Activated CD4-positive, CD25-positive, alpha-beta regulatory T cell treated with anti-CD3 and anti-CD28 coated beads, Interleukin-2, amount 50 U/mL, for 16 hours (primary cell): ENCODE measurements around the gene SNX8.

Experiments
- DNase-seq: peaks from one replicate; pipeline ENCODE4 v3.0.0-alpha.2; 2020; ENCODE audit warnings: low read depth, low spot score

The SNX8 gene

GRCh38 chr7:2223321-2223720 lies 90.9 kb downstream of the SNX8 start:
- no peak for DNase-seq

DNA sequence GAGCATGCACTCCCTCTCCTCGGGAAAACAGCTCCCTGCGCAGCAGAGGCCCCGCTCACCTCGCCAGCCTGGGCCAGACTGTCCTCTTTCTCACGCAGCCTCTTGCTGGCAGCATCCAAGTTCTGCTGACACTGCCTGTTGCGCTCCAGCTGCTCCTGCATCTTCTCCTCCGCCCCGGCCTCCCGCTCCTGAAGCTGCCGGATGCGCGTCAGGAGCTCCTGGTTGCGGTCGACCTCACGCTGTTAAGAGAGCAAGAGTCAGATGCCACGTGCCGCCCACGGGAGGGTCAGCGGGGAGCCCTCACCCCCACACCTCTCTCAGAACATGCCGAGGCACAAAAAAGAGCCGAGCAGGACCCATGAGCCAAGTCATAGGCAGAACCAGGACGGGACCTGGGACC lies 91.7 kb downstream of the SNX8 start:
- DNase-seq, result no peak

GRCh38 chr7:2220954-2221353 lies 93.3 kb downstream of the SNX8 start:
- no peak for DNase-seq

DNA sequence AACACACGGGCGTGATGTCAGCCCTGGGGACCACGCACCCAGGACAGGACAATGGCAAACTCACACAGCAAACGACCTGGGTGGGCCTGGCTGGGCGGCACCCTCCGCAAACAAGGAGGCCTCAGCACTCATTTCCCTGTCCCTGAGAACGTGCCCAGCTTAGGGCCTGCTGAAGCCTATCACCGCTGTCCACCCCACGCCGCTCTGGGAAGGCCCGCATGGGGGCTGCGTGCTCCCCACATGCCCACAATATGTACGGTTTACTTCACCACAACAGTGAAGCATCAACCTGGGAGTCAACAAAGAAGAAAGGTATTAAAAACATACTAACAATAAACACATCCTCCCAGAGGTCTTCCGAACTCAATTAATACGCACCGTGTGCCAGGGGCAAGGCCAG lies 93.7 kb downstream of the SNX8 start:
- no peak for DNase-seq

- DNase-seq, result no peak
Observed at GRCh38 chr7:2220030-2220429, 94.2 kb downstream of the SNX8 start.

GRCh38 chr7:2219606-2220005 lies 94.6 kb downstream of the SNX8 start:
- no peak for DNase-seq

GRCh38 chr7:2219136-2219535 lies 95.1 kb downstream of the SNX8 start:
- DNase-seq, result no peak

GRCh38 chr7:2218444-2218785 lies 95.8 kb downstream of the SNX8 start:
- DNase-seq, result no peak

DNA sequence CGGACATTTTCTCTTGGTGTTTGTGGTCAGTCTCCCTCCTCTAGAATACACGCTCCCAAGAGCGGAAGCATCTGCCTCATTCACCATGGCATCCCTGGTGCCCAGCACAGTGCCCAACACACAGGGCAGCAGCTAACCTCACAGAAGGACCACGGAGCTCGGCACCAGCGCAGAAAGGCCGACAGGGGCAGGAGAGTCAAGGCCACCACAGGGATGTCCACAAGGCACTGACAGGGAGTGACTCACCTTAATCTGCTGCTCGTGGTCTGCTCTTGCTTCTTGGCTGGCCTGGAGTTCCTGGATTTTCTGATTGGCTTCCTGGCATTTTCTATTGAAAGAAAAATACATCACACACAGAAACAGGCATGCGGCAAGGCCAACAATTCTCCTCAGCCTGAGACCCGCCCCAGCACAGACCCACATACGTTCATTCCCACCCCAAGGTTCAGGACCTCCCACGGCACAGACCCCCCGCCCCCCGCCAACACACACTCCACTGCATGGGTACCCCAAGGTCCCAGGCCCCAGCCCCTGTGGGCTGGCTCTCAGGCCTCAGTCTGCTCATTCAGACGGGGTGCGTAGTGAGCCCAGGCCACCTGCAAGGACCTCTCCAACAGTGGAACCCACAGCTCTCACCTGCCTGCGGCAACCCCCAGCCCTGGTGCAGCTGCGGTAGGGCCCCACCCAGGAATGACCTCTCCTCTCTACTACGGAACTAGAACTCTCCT lies 96.4 kb downstream of the SNX8 start:
- DNase-seq, result no peak

- no peak for DNase-seq
Observed at GRCh38 chr7:2217206-2217605, 97.0 kb downstream of the SNX8 start.

DNA sequence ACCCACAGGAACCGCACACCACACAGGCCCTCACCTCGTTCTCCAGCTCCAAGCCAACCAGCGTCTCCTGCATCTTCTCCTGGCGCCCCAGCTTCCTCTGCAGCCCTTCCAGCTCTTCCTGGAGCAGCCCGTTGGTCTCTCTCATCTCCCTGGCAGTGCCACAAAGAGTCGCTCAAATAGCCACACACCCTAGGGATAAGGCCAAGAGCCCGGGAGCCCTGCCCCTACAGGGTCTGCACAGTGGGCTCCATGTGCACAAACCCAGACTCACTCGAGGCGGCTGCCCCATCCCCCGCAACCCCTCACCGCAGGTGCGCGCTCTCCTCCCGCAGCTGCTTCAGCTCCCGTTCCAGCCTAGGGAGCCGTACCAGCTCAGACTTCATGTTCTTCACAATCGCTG lies 98.4 kb downstream of the SNX8 start:
- DNase-seq, result no peak

GRCh38 chr7:2214636-2215035 lies 99.6 kb downstream of the SNX8 start:
- no peak for DNase-seq

GRCh38 chr7:2213551-2214215 lies 100.6 kb downstream of the SNX8 start:
- no peak for DNase-seq

DNA sequence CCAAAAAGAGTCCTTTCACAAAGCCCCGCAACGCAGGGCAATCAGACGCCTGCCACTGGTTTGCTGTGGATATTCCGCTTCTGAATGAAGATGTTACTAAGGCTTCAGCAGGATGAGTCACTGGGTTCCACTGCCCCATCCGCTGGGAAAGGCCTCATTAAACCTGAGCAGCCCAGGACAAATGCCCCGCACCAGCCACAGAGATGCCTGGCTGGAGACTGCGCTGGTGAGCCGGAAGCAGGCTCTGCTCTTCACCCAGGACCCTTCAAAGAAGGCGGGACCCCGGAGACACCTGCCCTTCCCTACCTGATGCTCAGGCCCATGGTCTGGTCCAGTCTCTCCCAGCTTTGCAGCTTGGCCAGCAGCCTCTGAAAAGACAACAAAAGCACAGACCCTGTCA lies 101.3 kb downstream of the SNX8 start:
- no peak for DNase-seq

DNA sequence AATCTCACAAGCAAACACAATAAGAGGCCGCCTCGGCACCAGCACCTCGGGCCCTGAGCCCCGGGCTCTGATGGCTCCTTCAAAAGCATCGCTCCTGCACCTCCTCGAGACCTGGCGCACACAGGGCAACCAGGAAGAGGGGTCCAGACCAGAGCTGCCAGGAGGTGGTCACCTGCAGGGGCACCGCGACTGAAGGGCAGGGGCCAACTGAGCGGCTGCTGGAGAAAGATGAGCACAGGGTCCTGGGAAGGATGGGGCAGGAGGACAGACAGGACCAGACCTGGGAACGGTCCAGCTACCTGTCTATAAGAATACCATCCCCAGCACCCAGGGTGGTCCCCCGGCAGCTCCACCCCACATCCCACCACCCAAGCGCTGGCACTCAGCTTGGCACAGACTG lies 102.3 kb downstream of the SNX8 start:
- no peak for DNase-seq

- no peak for DNase-seq
Observed at GRCh38 chr7:2211259-2211880, 102.9 kb downstream of the SNX8 start.

DNA sequence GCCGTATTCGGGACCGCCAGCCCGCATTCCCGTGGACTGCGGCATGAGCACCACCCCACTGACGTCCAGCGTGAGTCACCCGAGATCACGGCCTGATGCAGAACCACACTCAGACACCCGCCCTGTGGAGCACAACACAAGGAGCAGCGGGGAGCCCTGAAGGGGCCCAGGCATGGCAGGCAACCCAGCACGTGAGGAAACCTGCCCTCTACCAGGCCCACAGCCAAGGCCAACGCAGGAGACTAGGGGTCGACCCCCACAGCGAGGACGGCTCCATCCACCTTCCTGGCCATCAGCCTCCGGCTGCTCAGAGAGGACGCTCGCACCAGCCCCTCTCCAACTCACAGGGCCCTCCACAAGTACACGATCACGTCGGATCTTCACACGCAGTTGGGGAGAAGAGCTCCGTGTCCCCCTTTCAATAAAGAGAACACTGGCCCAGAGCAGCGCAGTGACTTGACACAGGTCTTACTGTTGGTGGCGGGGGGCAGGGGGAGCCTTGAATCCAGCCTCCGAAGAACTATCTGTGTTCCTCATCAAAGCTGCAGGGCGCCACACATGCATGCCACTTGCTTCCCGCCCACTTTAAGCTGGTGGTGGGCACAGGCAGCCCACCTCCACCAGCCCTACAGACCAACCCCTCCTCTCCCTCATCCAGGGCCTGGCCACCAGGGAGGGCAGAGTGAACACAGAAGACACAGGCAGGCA lies 103.5 kb downstream of the SNX8 start:
- no peak for DNase-seq

DNA sequence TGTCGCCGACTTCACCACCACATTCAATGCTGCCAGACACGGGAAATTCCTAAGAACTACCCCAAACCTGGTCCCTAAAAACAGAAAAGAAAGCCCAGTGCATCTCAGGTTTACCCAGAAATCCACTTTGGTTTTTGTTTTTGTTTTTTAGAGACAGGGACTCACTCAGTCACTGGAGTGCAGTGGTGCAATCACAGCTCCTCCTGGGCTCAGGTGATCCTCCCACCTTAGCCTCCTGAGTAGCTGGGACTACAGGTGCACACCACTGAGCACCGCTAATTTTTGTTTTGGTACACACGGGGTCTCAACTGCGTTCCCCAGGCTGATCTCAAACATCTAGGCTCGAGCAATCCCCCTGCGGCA lies 104.3 kb downstream of the SNX8 start:
- no peak for DNase-seq

GRCh38 chr7:2209146-2209960 lies 104.9 kb downstream of the SNX8 start:
- DNase-seq, result no peak

GRCh38 chr7:2208712-2209111 lies 105.5 kb downstream of the SNX8 start:
- no peak for DNase-seq

- DNase-seq, result no peak
Observed at GRCh38 chr7:2205036-2205780, 109.0 kb downstream of the SNX8 start.
